A549 (cell line): Measurements from ENCODE around the gene INSM1.
"Not testable (repeated sequence)": the region's sequence is repeated elsewhere in the genome, so short reads cannot be mapped to it uniquely, and the experiment has no call there.

Experiments
- CEBPB ChIP-seq, 2 experiments: fragments of >200 bp in 1 of 2; sonication (Bioruptor Twin) in 1 of 2; formaldehyde crosslinking in 1 of 2; IDR thresholded peaks; 2 replicates each; pipeline ENCODE4 v1.6.1; 2012 to 2016
- CTCF ChIP-seq: fragments of >200 bp; sonication (Bioruptor Twin); formaldehyde crosslinking; IDR thresholded peaks from 3 replicates; pipeline ENCODE4 v1.5.1; 2016
- GATA3 ChIP-seq: IDR thresholded peaks from 2 replicates; pipeline ENCODE4 v1.6.1; 2012; ENCODE audit warnings: borderline replicate concordance
- JUN ChIP-seq, 2 experiments: fragments of >200 bp; sonication (Bioruptor Twin); formaldehyde crosslinking; IDR thresholded peaks; 2 replicates in 1 of 2; 3 replicates in 1 of 2; pipeline ENCODE4 v1.6.1; 2016 to 2017
- KDM1A ChIP-seq: fragments of 200-600 bp; sonication (generic); IDR thresholded peaks from 2 replicates; pipeline ENCODE4 v1.6.1; 2016; ENCODE audit warnings: low read depth, mild to moderate bottlenecking
- NFE2L2 ChIP-seq: fragments of 150-350 bp; conservative IDR thresholded peaks from 2 replicates; pipeline ENCODE4 v1.6.1; 2014; ENCODE audit warnings: low read length
- RAD21 ChIP-seq, 2 experiments: fragments of >200 bp in 1 of 2; sonication (Bioruptor Twin) in 1 of 2; formaldehyde crosslinking in 1 of 2; IDR thresholded peaks in 1 of 2; conservative IDR thresholded peaks in 1 of 2; 2 replicates in 1 of 2; 3 replicates in 1 of 2; pipeline ENCODE4 v1.6.1; 2012 to 2018; ENCODE audit warnings: inconsistent platforms in 1 of 2
- REST ChIP-seq: fragments of 200-600 bp; sonication (generic); IDR thresholded peaks from 2 replicates; pipeline ENCODE4 v1.6.1; 2016; ENCODE audit warnings: antibody characterized with exemption, mild to moderate bottlenecking, moderate library complexity

GRCh38 chr20:20355503-20355902, 12.4 kb upstream of the INSM1 start:
- TF ChIP-seq CTCF; JUN (IDR thresholded peaks at IDR 0.05); RAD21 (conservative IDR thresholded peaks at IDR 0.05 in 1 of 2, IDR thresholded peaks at IDR 0.05 in 1 of 2); REST; CEBPB (IDR thresholded peaks at IDR 0.05); GATA3; NFE2L2; KDM1A: not testable (repeated sequence)
